NCI-H1436 (cell line): ENCODE results near the gene RPS6KA1.
"Not testable (repeated sequence)": the region's sequence is repeated elsewhere in the genome, so short reads cannot be mapped to it uniquely, and the experiment has no call there.

ENCODE experiments used
- DNase-seq: peaks from one replicate; lab custom pipeline; 2025; lab: John Stamatoyannopoulos, UW

Gene RPS6KA1

DNA sequence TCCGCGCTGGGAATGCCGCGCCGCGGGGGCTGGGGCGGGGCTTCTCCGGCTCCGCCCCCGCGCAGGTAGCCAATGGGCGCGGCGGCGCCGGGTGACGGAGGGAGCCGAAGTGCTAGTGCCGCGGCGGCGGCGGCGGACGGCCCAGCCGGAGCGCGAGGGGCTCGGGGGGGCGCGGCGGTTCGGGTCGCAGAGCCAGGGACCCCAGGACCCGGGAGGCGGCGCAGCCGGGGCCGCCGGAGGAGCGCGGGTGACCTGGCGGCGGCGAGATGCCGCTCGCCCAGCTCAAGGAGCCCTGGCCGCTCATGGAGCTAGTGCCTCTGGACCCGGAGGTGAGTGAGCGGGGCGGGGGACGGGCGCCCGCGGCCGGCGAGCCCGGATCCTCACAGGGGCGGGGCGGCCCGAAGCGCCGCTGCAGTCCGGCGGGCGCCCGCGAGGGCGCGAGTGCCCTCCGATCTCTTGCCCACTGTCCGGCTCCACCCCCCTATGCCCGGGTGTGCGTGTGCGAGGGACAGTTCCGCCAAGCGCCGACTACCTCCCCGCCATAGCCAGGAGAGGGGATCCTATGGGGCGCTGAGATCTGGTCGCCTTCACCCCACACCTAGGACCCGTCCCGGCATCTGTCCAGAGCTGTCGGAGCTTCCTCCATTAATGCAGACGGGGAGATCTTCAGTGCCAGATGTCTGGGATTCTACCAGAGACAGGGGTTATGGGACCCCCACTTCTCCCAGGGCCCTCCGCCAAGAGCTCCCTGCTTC, at the start of gene RPS6KA1:
RPS6KA1 (plus strand) TSS at position 107 of the 755 bp plus-strand sequence; CDS start at position 267, 160 bp downstream.
- peak; percentile 60 for DNase-seq

DNA sequence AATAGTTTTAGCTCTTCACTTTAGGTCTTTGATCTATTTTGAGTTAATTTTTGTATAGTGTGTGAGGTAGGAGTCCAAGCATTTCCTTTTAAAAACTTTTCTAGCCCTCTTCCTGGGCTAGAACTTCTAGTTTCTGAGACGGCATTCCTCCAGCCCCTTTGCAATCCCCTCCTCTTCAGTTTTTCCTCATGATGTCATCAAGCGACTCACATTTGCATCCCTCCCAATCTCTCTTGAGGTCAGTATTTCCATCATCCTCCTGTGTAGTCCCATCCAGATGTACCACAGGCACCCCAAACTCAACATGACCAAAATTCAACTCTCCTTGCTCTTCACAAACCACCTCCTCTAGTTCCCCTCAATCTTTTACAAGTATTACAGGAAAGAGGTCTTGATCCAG, 46.6 kb upstream of the RPS6KA1 start:
- DNase-seq, result no peak

DNA sequence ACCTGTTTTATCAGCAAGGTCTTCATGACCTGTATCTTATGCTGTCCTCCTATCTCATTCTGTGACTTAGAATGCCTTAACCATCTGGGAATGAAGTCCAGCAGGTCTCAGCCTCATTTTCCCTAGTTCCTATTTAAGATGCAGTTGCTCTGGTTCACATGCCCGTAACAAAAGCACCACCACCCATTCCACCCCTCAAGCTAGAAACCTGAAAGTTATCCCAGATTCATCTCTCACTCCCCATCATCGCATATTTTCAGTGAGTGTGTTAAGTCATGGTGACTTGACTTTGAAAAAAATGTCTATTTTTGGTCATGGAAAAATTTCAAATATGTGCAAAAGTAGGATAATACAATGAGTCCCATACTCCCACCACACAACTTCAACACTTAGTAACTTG, 45.6 kb upstream of the RPS6KA1 start:
- no peak for DNase-seq

DNA sequence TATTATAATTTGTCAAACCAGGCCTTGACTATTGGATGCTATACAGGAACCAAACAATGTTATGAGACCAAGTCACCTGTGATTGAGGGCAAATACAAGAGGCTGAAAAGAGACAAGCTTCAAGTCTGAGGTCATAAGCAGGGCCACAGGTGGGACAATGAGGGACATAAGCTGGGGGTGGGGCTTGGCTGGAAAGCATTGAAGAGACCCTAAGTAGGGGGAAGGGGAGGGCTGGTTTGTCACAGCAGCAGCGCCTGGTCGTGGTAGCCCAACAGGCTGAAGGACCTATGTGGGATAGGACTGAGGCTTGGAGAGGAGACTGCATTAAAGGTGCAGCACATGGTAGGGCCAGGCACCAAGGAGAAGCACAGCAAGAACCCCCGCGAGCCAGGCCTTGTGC, 39.4 kb upstream of the RPS6KA1 start:
- DNase-seq, result no peak

DNA sequence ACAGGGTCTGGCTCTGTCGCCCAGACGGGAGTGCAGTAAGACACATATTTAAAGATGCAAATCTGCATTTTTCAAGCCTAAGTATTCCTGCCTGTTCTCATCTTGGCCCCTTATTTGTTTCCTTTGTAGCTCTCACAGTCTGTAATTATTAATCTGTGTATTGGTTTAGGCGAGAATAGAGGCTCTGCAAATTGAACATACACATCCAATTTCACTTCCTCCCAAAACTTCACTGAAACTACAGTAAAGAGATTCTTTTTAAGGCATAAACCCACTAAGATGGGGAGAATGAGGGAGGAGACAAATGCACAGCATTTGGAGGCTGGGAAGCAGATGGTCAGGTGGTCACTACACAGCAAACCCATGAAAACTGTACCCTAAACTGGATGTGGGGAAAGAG, 36.3 kb upstream of the RPS6KA1 start:
- DNase-seq, result no peak

DNA sequence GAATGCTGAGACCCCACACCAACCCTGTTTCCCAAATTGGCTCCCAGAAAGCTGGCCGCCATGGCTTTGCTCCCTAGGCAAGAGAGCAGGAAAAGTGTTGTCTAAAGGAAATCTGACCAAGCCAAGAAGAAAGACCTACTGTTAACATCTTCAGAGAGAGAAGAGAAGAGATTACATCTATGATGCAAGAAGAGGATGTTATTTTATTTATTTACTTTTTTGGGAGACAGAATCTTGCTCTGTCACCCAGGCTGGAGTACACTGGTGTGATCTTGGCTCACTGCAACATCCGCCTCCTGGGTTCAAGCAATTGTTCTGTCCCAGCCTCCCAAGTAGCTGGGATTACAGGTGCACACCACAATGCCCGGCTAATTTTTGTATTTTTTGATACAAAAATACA, 35.6 kb upstream of the RPS6KA1 start:
- DNase-seq, result no peak

DNA sequence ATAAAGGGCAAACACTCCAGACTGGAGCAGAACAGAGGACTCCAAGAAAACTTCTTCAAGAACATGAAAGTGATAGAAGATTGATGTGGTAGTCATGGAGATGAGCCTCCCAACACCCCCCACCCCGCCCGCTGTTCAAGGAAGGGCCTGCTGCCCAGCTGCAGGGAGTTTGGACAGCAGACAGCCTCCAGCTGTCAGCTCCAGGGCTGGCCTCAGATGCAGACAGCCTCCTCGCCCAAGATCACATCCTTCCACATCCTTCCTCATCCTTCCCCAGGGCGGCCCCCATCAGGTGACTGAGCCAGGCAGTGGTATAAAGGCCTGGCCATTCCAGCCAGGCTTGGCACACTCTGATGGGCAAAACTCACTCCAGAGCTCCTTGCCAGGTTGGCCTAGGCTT, 32.7 kb upstream of the RPS6KA1 start:
- no peak for DNase-seq

DNA sequence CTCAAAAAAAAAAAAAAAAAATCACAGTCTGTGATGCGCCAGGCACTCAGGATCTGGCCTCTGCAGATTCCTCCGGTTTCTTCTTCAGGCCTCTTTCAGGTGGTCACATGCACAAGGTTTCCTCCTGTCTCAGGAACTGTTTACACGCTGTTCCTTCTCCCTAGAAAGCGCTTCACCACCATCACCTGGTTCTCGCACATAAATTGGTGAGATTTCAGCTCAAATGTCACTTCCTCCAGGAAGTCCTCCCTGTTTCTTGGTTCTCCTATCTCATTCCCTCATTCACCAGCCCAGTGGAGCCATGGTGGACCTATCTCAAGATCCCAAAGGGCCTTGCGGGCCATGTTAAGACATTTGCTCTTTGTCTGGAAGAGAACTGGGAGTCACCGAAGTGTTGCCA, 30.7 kb upstream of the RPS6KA1 start:
- no peak for DNase-seq

DNA sequence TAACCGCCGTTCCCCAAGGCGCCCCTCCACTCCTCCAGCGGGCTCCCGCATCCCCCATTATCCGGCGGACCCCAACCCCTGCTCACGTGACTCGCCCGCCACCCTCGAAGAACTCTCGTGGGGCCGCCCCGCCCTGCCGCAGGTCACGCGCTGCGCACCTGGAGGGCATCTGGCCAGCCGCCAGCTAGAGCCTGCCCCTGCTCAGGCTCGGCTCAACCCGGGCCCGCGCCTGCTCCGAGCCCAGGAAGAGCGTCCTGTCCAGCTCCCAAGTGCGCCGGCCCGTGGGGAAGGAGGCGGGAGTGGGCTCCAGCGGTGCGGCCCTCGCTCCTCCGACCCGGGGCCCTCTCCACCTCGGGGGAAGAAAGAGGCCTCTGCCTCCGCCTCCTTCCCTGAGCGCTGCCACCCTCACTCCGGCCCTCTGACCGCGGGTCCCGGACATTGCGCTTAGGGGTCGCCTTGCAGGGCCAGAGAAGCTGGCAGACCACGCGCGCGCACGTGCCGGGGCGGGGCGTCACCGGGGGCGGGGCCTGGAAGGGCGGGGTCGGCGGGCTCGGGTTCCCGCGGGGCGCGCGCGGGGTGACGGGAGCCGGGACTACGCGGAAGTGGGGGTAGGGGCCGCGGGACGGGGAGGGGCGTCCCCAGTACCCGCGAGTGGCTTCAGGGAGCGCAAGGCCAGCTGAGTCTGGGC, 28.9 kb upstream of the RPS6KA1 start:
- DNase-seq, result peak; percentile 83

DNA sequence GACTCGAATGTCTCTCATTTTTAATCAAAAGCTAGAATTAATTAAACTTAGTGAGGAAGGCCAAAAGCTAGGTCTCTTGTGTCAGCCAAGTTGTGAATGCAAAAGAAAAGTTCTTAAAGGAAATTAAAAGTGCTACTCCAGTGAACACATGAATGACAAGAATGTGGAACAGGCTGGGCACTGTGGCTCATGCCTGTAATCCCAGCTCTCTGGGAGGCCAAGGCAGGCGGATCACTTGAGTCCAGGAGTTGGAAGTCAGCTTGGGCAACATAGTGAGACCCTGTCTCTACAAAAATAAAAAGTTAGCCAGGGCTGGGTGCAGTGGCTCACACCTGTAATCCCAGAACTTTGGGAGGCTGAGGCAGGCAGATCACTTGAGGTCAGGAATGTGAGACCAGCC, 18.9 kb upstream of the RPS6KA1 start:
- DNase-seq, result not testable (repeated sequence)

DNA sequence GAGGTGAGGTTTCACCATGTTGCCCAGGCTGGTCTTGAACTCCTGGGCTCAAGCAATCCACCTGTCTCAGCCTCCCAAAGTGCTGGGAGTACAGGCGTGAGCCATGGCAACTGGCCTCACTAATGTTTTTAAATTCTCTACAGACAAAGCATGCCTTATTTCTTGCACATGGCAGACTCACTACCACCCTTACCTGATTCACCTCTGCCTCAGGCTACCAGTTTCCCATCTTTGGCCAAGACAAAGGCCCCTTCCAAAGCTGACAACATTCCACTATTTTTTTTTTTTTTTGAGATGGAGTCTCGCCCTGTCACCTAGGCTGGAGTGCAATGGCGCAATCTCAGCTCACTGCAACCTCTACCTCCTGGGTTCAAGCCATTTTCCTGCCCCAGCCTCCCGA, 13.7 kb upstream of the RPS6KA1 start:
- not testable (repeated sequence) for DNase-seq

DNA sequence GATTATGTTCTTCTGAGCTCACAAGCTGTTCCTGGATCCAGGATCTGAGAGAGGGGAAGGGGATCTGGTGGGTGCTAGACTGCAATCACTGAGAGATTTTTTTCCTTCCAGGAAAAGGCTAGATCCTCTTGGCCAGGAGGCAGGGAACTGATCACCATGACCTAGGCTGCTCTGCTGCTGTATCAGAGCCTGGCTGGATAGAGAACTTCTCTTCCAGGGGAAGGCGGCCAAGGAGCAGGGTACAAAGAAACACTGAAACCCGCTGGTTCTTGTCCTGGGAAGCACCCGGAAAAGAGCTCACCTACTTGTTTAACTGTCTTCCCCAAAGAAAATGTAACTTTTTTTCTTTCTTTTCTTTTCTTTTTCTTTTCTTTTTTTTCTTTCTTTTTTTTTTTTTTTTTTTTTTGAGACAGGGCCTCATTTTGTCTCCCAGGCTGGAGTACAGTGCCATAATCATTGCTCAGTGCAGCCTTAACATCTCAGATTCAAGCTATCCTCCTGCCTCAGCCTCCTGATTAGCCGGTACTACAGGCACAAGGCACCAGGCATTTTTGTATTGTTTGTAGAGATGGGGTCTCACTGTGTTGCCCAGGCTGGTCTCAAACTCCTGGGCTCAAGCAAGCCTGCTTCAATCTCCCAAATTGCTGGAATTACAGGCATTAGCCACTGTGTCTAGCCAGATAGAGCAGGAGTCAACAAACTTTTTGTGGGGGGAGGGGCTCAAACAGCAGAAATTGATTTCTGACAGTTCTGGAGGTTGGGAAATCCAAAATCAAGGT, 12.4 kb upstream of the RPS6KA1 start:
- DNase-seq, result no peak

DNA sequence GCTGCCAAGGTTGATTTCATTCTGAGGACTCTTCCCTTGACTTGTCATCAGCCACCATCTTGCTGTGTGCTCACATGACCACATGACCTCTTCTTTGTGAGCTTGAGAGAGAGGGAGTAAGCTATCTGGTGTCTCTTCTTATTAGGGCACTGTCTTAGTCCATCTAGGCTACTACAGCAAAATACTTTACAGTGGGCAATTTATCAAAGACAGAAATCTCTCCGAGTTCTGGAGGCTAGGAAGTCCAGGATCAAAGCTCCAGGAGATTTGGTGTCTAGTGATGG, 11.9 kb upstream of the RPS6KA1 start:
- DNase-seq, result no peak

DNA sequence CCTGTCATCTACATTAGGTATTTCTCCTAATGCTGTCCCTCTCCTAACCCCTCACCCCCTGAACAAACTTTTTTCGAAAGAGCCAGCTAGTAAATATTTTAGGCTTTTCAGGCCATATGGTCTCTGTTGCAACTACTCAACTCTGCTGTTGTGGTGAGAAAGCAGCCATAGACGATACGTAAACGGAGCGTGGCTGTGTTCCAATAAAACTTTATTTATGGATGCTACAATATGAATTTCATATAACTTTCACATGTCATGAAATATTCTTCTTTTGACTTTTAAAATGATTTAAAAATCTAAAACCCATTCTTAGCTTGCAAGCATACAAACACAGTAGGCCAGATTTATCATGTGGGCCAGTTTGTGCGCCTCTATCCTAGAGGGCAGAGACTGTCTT, 11.2 kb upstream of the RPS6KA1 start:
- DNase-seq, result no peak

DNA sequence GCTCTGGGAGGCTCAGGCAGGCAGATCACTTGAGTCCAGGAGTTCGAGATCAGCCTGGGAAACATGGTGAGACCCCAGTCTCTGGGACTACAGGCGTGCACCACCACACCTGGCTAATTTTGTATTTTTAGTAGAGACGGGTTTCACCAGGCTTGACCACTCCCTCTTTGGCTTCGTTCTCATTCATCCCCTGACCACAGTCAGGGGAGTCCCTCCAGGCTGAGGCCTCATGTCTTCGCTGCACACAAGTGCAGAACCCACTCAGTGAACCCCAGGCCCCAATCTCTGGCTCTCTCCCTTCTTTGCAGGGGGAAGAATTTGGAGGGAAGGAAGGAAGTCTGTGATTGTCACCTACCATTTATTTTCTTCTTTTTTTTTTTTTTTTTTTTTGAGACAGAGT, 9.2 kb upstream of the RPS6KA1 start:
- DNase-seq, result no peak

DNA sequence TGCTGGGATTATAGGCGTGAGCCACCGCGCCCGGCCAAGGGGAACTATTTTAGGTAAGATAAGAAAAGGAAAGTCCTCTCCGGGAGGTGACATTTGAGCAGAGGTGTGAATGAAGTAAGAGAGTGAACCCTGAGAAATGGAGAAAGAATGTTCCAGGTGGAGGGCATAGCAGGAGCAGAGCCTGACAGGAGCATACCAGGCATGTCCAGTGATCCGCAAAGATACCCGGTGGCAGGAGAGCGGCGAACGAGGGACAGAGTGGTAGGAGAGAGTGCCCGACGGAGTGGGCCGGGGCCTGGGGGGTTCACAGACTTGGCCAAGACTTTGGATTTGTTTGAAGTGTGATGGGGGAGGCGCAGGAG, 7.9 kb upstream of the RPS6KA1 start:
- DNase-seq, result no peak

DNA sequence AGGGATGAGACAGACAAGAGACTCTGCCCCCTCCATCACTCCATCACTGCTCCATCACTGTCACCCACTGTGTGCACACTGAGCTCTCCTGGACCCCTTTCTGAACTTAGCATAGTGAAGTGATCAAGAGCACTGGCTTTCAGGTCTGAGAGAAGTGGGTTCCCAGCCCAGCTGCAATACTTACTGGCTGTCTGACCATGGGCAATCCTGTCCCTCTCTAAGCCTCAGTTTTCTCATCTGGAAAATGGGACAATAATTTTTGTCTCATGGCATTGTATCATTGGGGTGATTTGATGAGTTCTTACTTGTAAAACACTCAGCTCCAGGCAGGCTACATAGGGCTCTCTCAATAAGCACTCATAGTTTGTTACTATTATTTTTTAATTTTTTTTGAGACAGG, 7.5 kb upstream of the RPS6KA1 start:
- no peak for DNase-seq

DNA sequence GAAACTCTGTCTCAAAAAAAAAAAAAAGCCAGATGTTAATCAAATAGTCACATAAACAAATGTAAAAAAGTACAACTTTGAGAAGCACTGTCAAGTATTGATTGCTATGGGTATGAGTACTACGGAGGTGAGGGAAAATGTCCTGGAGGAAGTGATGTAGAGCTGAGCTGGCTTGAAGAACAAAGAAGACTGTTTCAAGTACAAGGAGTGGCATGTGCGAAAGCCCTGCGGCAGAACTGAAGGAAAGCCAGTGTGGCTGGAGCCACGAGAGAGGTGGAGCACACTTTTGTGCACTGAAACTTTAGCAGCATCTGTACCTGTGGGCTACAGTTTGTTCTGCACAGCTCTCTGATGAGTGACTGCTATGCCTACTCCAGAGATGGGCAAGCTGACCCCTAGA, 5.4 kb upstream of the RPS6KA1 start:
- no peak for DNase-seq

DNA sequence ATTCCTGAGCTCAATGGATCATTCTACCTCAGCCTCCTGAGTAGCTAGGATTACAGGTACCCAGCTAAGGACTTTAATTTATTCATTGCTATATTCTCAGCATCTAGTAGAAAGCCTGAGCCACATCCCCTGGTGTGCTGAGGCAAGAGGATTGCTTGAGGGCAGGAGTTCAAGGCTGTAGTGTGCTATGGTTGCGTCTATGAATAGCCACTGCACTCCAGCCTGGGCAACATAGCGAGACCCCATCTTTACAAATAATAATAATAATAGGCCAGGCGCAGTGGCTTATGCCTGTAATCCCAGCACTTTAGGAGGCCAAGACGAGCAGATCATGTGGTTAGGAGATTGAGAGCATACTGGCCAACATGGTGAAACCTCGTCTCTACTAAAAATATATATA, 3.3 kb upstream of the RPS6KA1 start:
- DNase-seq, result no peak

DNA sequence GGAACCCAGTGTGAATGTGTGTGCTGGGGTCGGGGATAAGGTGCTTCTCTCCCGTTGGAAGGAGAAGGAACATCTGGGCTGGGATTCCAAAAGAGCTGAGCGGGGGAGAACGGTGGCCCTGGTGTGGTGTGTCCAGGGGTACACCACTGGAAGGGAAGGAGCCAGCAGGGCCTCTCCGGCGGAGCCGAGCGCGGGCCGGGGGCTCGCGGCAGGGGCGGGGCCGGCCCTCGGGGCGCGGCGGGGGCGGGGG, 231 bp upstream of the RPS6KA1 start:
- no peak for DNase-seq

DNA sequence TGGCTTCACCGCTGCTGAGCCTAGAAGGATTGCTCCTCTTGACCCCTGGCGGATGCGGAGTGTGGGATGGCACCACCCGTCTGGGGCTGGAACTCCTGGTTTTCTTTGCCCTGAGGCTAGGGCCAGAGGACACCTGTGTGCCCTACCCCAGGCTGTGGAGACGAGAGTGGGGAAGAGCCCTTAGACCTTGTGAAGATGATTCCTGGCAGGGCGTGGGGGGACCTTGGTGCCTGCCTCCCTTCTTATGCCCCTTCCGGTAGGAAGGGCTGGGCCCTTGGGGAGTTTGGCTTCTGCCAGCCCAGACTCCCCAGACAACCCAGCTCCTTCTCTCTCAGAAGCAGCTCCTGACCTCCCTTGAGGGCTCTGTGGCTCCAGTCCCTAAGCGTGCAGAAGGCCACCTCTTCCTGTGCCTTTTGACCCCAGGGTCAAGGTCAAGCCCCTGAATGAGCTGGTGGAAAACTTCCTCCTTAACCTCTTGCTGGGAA, 891 bp downstream of the RPS6KA1 start:
- no peak for DNase-seq

DNA sequence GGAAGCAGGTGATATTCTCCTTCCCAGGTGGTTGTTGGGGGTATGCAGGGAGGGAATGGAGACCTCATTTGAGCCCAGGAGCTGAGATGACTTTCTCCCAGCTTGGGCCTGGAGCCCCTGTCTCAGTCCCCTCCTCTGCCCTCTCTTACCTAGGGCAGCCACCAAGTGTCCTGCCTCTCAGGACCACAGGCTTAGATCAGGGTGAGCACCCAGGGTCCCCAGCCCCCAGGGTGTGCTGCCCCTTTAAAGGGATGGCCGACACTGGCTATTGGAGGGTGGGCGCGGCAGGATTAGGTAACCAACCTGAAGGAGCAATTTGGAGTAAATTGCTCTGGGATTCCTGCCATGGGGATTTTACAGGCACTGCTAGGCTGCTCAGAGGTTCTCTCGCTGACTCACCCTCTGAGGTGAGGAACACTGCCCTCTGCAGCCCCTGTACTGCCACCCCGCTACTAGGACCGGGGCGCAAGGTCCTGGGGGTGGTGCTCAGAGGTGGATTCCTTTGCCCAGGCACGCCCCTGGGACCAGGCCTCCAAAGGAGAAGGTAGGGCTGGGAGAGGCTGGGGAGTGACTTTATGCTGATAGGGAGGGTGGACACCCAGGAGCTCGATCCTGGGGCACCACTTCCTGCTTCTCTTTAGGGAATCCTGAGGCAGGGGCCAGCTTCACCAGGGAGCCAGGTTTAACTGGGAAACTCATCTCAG, 1.5 kb downstream of the RPS6KA1 start:
- peak; percentile 65 for DNase-seq

DNA sequence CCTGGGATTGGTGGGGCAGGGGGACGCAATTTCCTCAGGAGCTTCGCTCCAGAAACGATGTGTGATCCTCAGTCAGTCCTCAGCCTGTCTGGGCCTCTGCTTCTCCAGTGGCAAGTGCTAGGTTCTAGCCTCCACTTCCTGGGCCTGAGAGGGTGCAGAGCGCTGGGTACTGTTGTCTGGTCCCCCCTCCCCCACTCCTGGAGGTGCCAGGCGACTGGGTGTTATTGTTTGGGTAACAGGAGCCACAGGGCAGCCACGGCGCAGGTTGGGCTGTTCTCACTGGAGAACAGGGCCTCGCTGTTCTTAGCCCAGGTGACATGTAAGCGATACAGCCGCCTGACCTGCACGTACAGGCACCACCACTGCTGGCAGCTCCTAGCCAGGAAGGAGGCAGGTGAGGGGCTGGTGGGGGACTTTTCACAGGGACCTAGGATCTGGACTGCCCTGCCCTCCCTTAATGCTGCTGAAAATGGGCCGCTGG, 2.1 kb downstream of the RPS6KA1 start:
- no peak for DNase-seq
